Lower leg skin (tissue), 3 donors: ENCODE measurements around the gene NRAS.

Experiments
- CTCF ChIP-seq, 3 donors: fragments of 450-650 bp; IDR thresholded peaks; one replicate each; pipeline ENCODE4 v1.5.1; 2016; ENCODE audit warnings: antibody characterized with exemption in 3 of 3, mild to moderate bottlenecking in 3 of 3, moderate library complexity in 2 of 3
- POLR2A ChIP-seq, 2 donors: fragments of 450-650 bp; IDR thresholded peaks; one replicate each; pipeline ENCODE4 v1.6.1; 2016 to 2017; ENCODE audit warnings: antibody characterized with exemption in 2 of 2, mild to moderate bottlenecking in 1 of 2, moderate library complexity in 1 of 2

- TF ChIP-seq CTCF (IDR thresholded peaks at IDR 0.05): no peak
- no peak for TF ChIP-seq POLR2A (IDR thresholded peaks at IDR 0.05)
Observed at GRCh38 chr1:114700036-114700600, 16.5 kb downstream of the NRAS start.
